Neural progenitor cell (in vitro differentiated cells): Measurements from ENCODE around the gene TCP10L. TPM values are rescaled to one million over a fixed set of nuclear protein-coding genes. Genes with fewer than 3 reads are reported as not detected.

Source experiments
- DNase-seq: peaks from one replicate; pipeline ENCODE4 v3.0.0-alpha.2; 2016; ENCODE audit warnings: low spot score
- H2AFZ ChIP-seq: fragments of 200-600 bp; sonication (generic); replicated peaks from 2 replicates; pipeline ENCODE4 v1.6.1; 2016; ENCODE audit warnings: antibody characterized with exemption
- H3F3A ChIP-seq: fragments of 200-600 bp; sonication (generic); 2 replicates; pipeline ENCODE4 v1.6.1; 2016; ENCODE audit warnings: antibody characterized with exemption, low read depth
- H3K27ac ChIP-seq: fragments of 200-600 bp; sonication (generic); 2 replicates; pipeline ENCODE4 v1.5.1; 2016; ENCODE audit warnings: mild to moderate bottlenecking
- H3K27me3 ChIP-seq: fragments of 200-600 bp; sonication (generic); 2 replicates; pipeline ENCODE4 v1.6.1; 2016; ENCODE audit warnings: mild to moderate bottlenecking, moderate library complexity
- H3K36me3 ChIP-seq: fragments of 200-600 bp; sonication (generic); 2 replicates; pipeline ENCODE4 v1.5.1; 2016
- H3K4me1 ChIP-seq: fragments of 200-600 bp; sonication (generic); 2 replicates; pipeline ENCODE4 v1.6.1; 2016; ENCODE audit warnings: mixed run types
- H3K4me2 ChIP-seq: fragments of 200-600 bp; sonication (generic); 2 replicates; pipeline ENCODE4 v1.6.1; 2016
- H3K4me3 ChIP-seq: fragments of 200-600 bp; sonication (generic); 2 replicates; pipeline ENCODE4 v1.5.1; 2016
- H3K79me2 ChIP-seq: fragments of 200-600 bp; sonication (generic); 2 replicates; pipeline ENCODE4 v1.6.1; 2016; ENCODE audit warnings: low read depth
- H3K9ac ChIP-seq: fragments of 200-600 bp; sonication (generic); 2 replicates; pipeline ENCODE4 v1.6.1; 2016
- H3K9me3 ChIP-seq: fragments of 200-600 bp; sonication (generic); 2 replicates; pipeline ENCODE4 v1.5.1; 2016; ENCODE audit warnings: low read depth
- H4K20me1 ChIP-seq: fragments of 200-600 bp; sonication (generic); 2 replicates; pipeline ENCODE4 v1.6.1; 2016; ENCODE audit warnings: low read depth
- H3K27ac Mint-ChIP-seq: 3 replicates; pipeline ENCODE4 v1.8.0; 2021; ENCODE audit warnings: mixed read lengths
- H3K27me3 Mint-ChIP-seq: 2 replicates; pipeline ENCODE4 v1.8.0; 2022; ENCODE audit warnings: low read depth, mild to moderate bottlenecking, inconsistent platforms, moderate library complexity, mixed read lengths; ENCODE audit not compliant: insufficient read depth
- H3K36me3 Mint-ChIP-seq: 3 replicates; pipeline ENCODE4 v1.8.0; 2021; ENCODE audit warnings: mixed read lengths
- H3K4me1 Mint-ChIP-seq: 3 replicates; pipeline ENCODE4 v1.8.0; 2021; ENCODE audit warnings: mixed read lengths
- H3K4me3 Mint-ChIP-seq: 3 replicates; pipeline ENCODE4 v1.8.0; 2021; ENCODE audit warnings: mild to moderate bottlenecking, moderate library complexity, mixed read lengths
- H3K9me3 Mint-ChIP-seq: 3 replicates; pipeline ENCODE4 v1.8.0; 2020; ENCODE audit warnings: mixed read lengths
- CTCF ChIP-seq: fragments of 200-600 bp; sonication (generic); IDR thresholded peaks from 2 replicates; pipeline ENCODE4 v1.5.1; 2017; ENCODE audit warnings: antibody characterized with exemption, mild to moderate bottlenecking
- EZH2 ChIP-seq: fragments of 200-600 bp; sonication (generic); IDR thresholded peaks from 2 replicates; pipeline ENCODE4 v1.6.1; 2017; ENCODE audit warnings: antibody characterized with exemption, mild to moderate bottlenecking, moderate library complexity
- EZH2phosphoT487 ChIP-seq: fragments of 200-600 bp; sonication (generic); IDR thresholded peaks from 2 replicates; pipeline ENCODE4 v1.6.1; 2017; ENCODE audit warnings: antibody characterized with exemption
- total RNA-seq: library from RNA; depleted of rRNA; stranded (reverse); fragments of >200 nt; gene quantifications from 2 replicates; pipeline ENCODE4 v1.2.3, GENCODE V29; 2015; ENCODE audit warnings: low replicate concordance

Gene TCP10L
- total RNA-seq, 1 donor from 2014 or later, result 3.7 TPM

GRCh38 chr21:32548978-32549377 is 36.3 kb downstream of the TCP10L start:
- H3K4me3 Mint-ChIP-seq, result no peak overlapping the region
- Histone ChIP-seq H3K79me2 (no peaks in the 10 kb centered on the region), H3K9ac (no peak overlapping the region), H3K4me3 (no peak overlapping the region), H4K20me1 (no peaks in the 10 kb centered on the region), H3K4me2 (no peak overlapping the region), H3K27me3 (no peaks in the 10 kb centered on the region), H3K4me1 (peaks cover 9% of the 10 kb centered on the region), H3K9me3 (no peaks in the 10 kb centered on the region), H2AFZ (no peak overlapping the region), H3K27ac (no peak overlapping the region), H3K36me3 (no peaks in the 10 kb centered on the region), H3F3A (no peaks in the 10 kb centered on the region)
- TF ChIP-seq EZH2, result no peak
- no peak for TF ChIP-seq EZH2phosphoT487
- TF ChIP-seq CTCF, result no peak
- DNase-seq, result no peak
- no peaks in the 10 kb centered on the region for H3K9me3 Mint-ChIP-seq
- peaks cover 2% of the 10 kb centered on the region for H3K27me3 Mint-ChIP-seq
- peaks cover 8% of the 10 kb centered on the region for H3K4me1 Mint-ChIP-seq
- H3K36me3 Mint-ChIP-seq, result peaks cover 2% of the 10 kb centered on the region
- H3K27ac Mint-ChIP-seq, result no peak overlapping the region

- Histone ChIP-seq H3K27ac (no peak overlapping the region), H3K9me3 (no peaks in the 10 kb centered on the region), H3K9ac (no peak overlapping the region), H3K4me3 (no peak overlapping the region), H3K79me2 (no peaks in the 10 kb centered on the region), H3F3A (no peaks in the 10 kb centered on the region), H3K27me3 (no peaks in the 10 kb centered on the region), H2AFZ (no peak overlapping the region), H3K36me3 (no peaks in the 10 kb centered on the region), H4K20me1 (no peaks in the 10 kb centered on the region), H3K4me1 (peaks cover 9% of the 10 kb centered on the region), H3K4me2 (no peak overlapping the region)
- TF ChIP-seq CTCF, result no peak
- no peak for TF ChIP-seq EZH2
- no peak for TF ChIP-seq EZH2phosphoT487
- H3K4me1 Mint-ChIP-seq, result peaks cover 8% of the 10 kb centered on the region
- no peak for DNase-seq
- peaks cover 2% of the 10 kb centered on the region for H3K27me3 Mint-ChIP-seq
- no peak overlapping the region for H3K4me3 Mint-ChIP-seq
- H3K27ac Mint-ChIP-seq, result no peak overlapping the region
- H3K9me3 Mint-ChIP-seq, result no peaks in the 10 kb centered on the region
- H3K36me3 Mint-ChIP-seq, result no peaks in the 10 kb centered on the region
These were observed 38.3 kb downstream of the TCP10L start for GRCh38 chr21:32547018-32547417.

- no peak overlapping the region for H3K4me3 Mint-ChIP-seq
- H3F3A ChIP-seq, result no peaks in the 10 kb centered on the region
- H3K36me3 ChIP-seq, result no peaks in the 10 kb centered on the region
- TF ChIP-seq EZH2phosphoT487 (no peak), CTCF (no peak), EZH2 (no peak)
- no peaks in the 10 kb centered on the region for H3K36me3 Mint-ChIP-seq
- H3K4me1 ChIP-seq, result peaks cover 4% of the 10 kb centered on the region
- no peak overlapping the region for H2AFZ ChIP-seq
- H3K9ac ChIP-seq, result no peak overlapping the region
- H3K27ac Mint-ChIP-seq, result no peak overlapping the region
- H3K27ac ChIP-seq, result no peak overlapping the region
- no peaks in the 10 kb centered on the region for H3K9me3 Mint-ChIP-seq
- no peaks in the 10 kb centered on the region for H3K9me3 ChIP-seq
- H3K27me3 ChIP-seq, result no peaks in the 10 kb centered on the region
- H3K79me2 ChIP-seq, result no peaks in the 10 kb centered on the region
- no peak for DNase-seq
- no peak overlapping the region for H3K4me3 ChIP-seq
- peaks cover 2% of the 10 kb centered on the region for H3K27me3 Mint-ChIP-seq
- H3K4me2 ChIP-seq, result no peak overlapping the region
- H3K4me1 Mint-ChIP-seq, result peaks cover 4% of the 10 kb centered on the region
- no peaks in the 10 kb centered on the region for H4K20me1 ChIP-seq
These were observed 39.3 kb downstream of the TCP10L start for GRCh38 chr21:32545948-32546441.
